Stomach (tissue), 9 donors: ENCODE data around the gene USP7. TPM values are rescaled to one million over a fixed set of nuclear protein-coding genes. Genes with fewer than 3 reads are reported as not detected.

Source experiments
- DNase-seq, 2 donors: peaks; one replicate each; pipeline versions ENCODE4 v3.0.0 to v3.0.0-alpha.2; 2013 to 2019
- H3K27ac ChIP-seq, 5 donors: fragments of 200-600 bp in 4 of 5; sonication (generic) in 4 of 5; one replicate each; pipeline ENCODE4 v1.5.1; 2013 to 2019; ENCODE audit warnings: mild to moderate bottlenecking in 1 of 5, moderate library complexity in 1 of 5
- H3K27me3 ChIP-seq, 3 donors: fragments of 200-600 bp; sonication (generic); one replicate each; pipeline ENCODE4 v1.5.1; 2017 to 2019; ENCODE audit warnings: mixed run types in 1 of 3
- H3K36me3 ChIP-seq, 4 donors: fragments of 200-600 bp; sonication (generic); 1 replicate in 3 of 4; 2 replicates in 1 of 4; pipeline ENCODE4 v1.5.1; 2016 to 2019
- H3K4me1 ChIP-seq, 4 donors: fragments of 200-600 bp; sonication (generic); one replicate each; pipeline ENCODE4 v1.5.1; 2016 to 2019
- H3K4me3 ChIP-seq, 4 donors: fragments of 200-600 bp; sonication (generic) in 3 of 4; one replicate each; pipeline ENCODE4 v1.5.1; 2016 to 2019; ENCODE audit warnings: mild to moderate bottlenecking in 1 of 4
- H3K9me3 ChIP-seq, 4 donors: fragments of 200-600 bp; sonication (generic); one replicate each; pipeline ENCODE4 v1.5.1; 2016 to 2019
- EP300 ChIP-seq: sonication (generic); formaldehyde crosslinking; IDR thresholded peaks from one replicate; pipeline ENCODE4 v1.6.1; 2017; ENCODE audit warnings: antibody characterized with exemption
- POLR2A ChIP-seq, 4 donors: fragments of 450-650 bp; IDR thresholded peaks; one replicate each; pipeline ENCODE4 v1.6.1; 2016; ENCODE audit warnings: antibody characterized with exemption in 4 of 4, control low read depth in 2 of 4, mild to moderate bottlenecking in 1 of 4, moderate library complexity in 1 of 4
- POLR2AphosphoS5 ChIP-seq, 3 donors: sonication (generic); formaldehyde crosslinking; IDR thresholded peaks; one replicate each; pipeline ENCODE4 v1.6.1; 2016; ENCODE audit warnings: antibody characterized with exemption in 3 of 3
- WGBS, 5 donors: extraction: QIAGEN DNeasy Blood & Tissue Kit in 3 of 5; methylation state at CpG; one replicate each; pipeline versions ENCODE4 v1.1.5 to v1.1.7; 2013 to 2018; 5-methylcytosine and 5-hydroxymethylcytosine counted together
- intact Hi-C: fragments of 100-400 bp; cut with DNase I; formaldehyde crosslinking; loops from one replicate; pipeline ENCODE4 v1.15.1; 2023; ENCODE audit warnings: low total_unique reads
- polyA plus RNA-seq, 3 donors: library from polyadenylated mRNA; stranded (reverse); fragments of 200-250 nt; gene quantifications; one replicate each; pipeline ENCODE4 v1.2.3, GENCODE V29; 2013
- total RNA-seq, 5 donors: library from RNA; depleted of rRNA; stranded (reverse); fragments of >200 nt; gene quantifications; one replicate each; pipeline versions ENCODE4 v1.1.0 to v1.2.3, GENCODE V29; 2014 to 2016
- TF ChIP-seq, protein P1 (sequence below), 7 experiments: fragments of 450-650 bp in 4 of 7; fragments of 200-600 bp in 3 of 7; sonication (generic) in 3 of 7; IDR thresholded peaks; one replicate each; pipeline ENCODE4 v1.5.1; 2016 to 2019; ENCODE audit warnings: antibody characterized with exemption in 7 of 7, control low read depth in 2 of 7, mild to moderate bottlenecking in 1 of 7
- donor health status: healthy with polysubstance abuse.
- donor health status: Bipolar disorder and iron deficiency.
- donor health status: healthy.

Gene USP7
- total and polyA plus RNA-seq, 8 donors: 19.3 to 171 (median 58.0) TPM

DNA sequence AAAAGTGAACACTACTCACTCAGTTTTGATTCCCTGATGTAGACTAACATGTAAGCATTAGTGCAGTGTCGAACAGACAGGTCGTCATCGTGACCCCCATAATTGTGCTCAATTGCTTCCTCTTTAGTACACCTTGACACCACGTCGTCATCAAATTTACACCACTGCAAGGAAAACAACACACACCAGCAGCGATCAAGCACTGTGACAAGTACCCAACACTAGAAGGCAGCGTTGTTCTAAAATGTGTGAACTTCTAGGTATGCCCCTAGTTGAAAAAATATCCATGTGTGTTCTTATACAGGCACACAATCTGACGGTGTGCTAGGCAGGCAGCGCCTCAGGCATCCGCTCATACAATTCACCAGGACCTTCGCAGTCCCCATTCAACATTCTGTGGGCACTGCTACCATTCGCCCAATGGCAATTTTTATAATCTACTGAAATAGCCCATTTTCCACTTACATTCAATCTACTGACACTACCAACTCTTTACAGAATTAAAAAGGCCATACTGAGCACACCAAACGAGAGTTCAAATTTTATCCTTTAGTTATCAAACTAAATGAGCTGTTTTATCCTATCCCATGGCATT lies 58.4 kb downstream of the USP7 start:
- no peaks in the 10 kb centered on the region for H3K9me3 ChIP-seq
- TF ChIP-seq POLR2A (IDR thresholded peaks at IDR 0.05): no peak
- TF ChIP-seq, protein P1, sequence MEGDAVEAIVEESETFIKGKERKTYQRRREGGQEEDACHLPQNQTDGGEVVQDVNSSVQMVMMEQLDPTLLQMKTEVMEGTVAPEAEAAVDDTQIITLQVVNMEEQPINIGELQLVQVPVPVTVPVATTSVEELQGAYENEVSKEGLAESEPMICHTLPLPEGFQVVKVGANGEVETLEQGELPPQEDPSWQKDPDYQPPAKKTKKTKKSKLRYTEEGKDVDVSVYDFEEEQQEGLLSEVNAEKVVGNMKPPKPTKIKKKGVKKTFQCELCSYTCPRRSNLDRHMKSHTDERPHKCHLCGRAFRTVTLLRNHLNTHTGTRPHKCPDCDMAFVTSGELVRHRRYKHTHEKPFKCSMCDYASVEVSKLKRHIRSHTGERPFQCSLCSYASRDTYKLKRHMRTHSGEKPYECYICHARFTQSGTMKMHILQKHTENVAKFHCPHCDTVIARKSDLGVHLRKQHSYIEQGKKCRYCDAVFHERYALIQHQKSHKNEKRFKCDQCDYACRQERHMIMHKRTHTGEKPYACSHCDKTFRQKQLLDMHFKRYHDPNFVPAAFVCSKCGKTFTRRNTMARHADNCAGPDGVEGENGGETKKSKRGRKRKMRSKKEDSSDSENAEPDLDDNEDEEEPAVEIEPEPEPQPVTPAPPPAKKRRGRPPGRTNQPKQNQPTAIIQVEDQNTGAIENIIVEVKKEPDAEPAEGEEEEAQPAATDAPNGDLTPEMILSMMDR (IDR thresholded peaks at IDR 0.05): peak in 2 of 7 experiments; percentile 15 to 21
- TF ChIP-seq EP300: no peak
- TF ChIP-seq POLR2AphosphoS5 (IDR thresholded peaks at IDR 0.05): no peak
- 64 to 73% (median 70%) methylated on average over 13 of the region's 13 CpGs for WGBS, 5 donors
- no peaks in the 10 kb centered on the region for H3K27me3 ChIP-seq
- no peak overlapping the region for H3K27ac ChIP-seq
- DNase-seq: peak in 1 of 2 donors; percentile 65
- intact Hi-C loops: no loop called here
- H3K36me3 ChIP-seq: peaks cover 69 to 100% (median 100%) of the 10 kb centered on the region in 4 donors
- H3K4me1 ChIP-seq: peaks cover 0 to 11% (median 3%) of the 10 kb centered on the region in 4 donors
- H3K4me3 ChIP-seq: no peak overlapping the region

DNA sequence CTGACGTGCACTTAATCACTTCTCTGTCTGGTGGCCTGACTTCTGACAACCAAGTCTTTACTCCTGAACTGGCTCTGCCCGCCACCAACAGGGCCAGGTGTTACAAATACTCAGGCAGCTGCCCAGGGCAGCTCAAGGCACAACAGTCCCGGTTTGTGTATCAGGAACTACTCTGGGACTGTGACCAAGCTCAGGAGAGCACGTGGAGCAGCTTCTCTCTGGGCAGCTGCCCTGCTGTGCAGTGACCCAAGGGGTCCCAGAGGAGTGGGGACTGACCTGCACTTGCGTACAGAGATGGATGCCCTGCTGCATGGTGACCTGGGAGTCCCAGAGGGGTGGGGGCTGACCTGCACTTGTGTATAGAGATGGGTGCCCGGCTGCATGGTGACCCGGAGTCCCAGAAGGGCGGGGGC lies 59.7 kb downstream of the USP7 start:
- no peak for DNase-seq
- Histone ChIP-seq H3K27ac (no peak overlapping the region), H3K36me3 (peaks cover 76 to 100% (median 100%) of the 10 kb centered on the region in 4 donors), H3K4me1 (peaks cover 0 to 5% (median under 1%) of the 10 kb centered on the region in 4 donors), H3K9me3 (no peaks in the 10 kb centered on the region), H3K4me3 (no peak overlapping the region), H3K27me3 (no peaks in the 10 kb centered on the region)
- TF ChIP-seq POLR2AphosphoS5 (IDR thresholded peaks at IDR 0.05) (no peak), POLR2A (IDR thresholded peaks at IDR 0.05) (no peak), EP300 (no peak)
- TF ChIP-seq, protein P1 (IDR thresholded peaks at IDR 0.05): no peak
- WGBS, 5 donors: 83 to 92% (median 88%) methylated on average over 8 of the region's 8 CpGs
- intact Hi-C loops: no loop called here

DNA sequence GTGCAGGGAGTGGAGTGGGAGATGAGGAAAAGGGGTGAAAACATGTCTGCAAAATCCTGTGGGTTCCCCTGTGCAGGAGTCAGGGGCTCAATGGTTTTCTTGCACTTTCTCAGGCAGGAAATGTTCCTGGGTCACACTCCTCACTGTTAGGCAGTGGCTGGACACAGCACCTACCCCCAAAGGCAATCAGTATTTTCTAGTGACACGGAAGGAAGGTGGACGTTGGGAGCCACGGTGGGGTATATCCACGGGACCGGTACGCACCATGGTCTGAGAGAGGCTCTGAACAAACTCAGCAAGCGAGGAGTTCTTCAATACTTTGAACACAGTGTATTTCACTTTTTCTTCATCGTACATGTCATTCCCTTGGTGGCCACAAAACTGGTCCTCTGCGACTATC lies 60.7 kb downstream of the USP7 start:
- DNase-seq: no peak
- H3K36me3 ChIP-seq: peaks cover 79 to 100% (median 100%) of the 10 kb centered on the region in 4 donors
- intact Hi-C loops: no loop called here
- no peak overlapping the region for H3K27ac ChIP-seq
- no peaks in the 10 kb centered on the region for H3K9me3 ChIP-seq
- H3K4me3 ChIP-seq: no peak overlapping the region
- TF ChIP-seq POLR2A (IDR thresholded peaks at IDR 0.05) (no peak), POLR2AphosphoS5 (IDR thresholded peaks at IDR 0.05) (no peak), EP300 (no peak)
- TF ChIP-seq, protein P1 (IDR thresholded peaks at IDR 0.05): no peak
- WGBS, 5 donors: 92 to 94% (median 92%) methylated on average over 9 of the region's 9 CpGs
- H3K4me1 ChIP-seq: no peaks in the 10 kb centered on the region
- H3K27me3 ChIP-seq: no peaks in the 10 kb centered on the region

DNA sequence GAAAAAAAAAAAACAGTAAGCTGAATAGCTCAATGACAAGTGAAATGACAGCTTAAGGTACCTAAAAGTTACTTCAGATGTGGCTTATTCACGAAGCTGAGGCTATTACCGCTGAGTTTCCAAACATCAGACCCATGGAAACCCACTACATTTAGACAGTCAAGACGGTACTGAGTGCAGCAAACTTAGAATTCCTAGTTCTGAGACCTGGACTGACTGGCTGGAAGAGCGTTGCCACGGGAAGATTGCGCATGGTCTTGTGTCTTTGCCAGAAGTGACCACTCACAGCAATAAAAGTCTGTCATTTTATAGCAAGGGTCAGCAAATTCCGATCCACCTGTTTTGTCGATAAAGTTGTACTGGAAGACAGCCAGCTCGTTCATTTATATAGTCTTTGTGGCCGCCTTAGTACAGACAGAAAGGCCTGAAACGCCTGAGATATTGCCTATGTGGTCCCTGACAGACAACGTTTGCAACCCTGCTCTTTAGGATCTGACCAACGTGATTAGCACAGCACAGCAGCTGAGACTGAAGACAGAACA lies 62.3 kb downstream of the USP7 start:
- no peak overlapping the region for H3K27ac ChIP-seq
- 76 to 88% (median 86%) methylated on average over 12 to 13 of the region's 13 CpGs for WGBS, 5 donors
- TF ChIP-seq EP300 (no peak), POLR2A (IDR thresholded peaks at IDR 0.05) (no peak), POLR2AphosphoS5 (IDR thresholded peaks at IDR 0.05) (no peak)
- TF ChIP-seq, protein P1 (IDR thresholded peaks at IDR 0.05): no peak
- no peaks in the 10 kb centered on the region for H3K27me3 ChIP-seq
- intact Hi-C loops: no loop called here
- H3K4me3 ChIP-seq: no peak overlapping the region
- no peaks in the 10 kb centered on the region for H3K9me3 ChIP-seq
- DNase-seq: no peak
- no peaks in the 10 kb centered on the region for H3K4me1 ChIP-seq
- H3K36me3 ChIP-seq: peaks cover 94 to 100% (median 100%) of the 10 kb centered on the region in 4 donors
